ENCODE results near the gene ARTN. TPM values are rescaled to one million over a fixed set of nuclear protein-coding genes. Genes with fewer than 3 reads are reported as not detected.
A peak's percentile ranks its signal among the peaks of the same experiment; 100 is the strongest.

ARTN gene
- total RNA-seq, 1 donor = not detected

DNA sequence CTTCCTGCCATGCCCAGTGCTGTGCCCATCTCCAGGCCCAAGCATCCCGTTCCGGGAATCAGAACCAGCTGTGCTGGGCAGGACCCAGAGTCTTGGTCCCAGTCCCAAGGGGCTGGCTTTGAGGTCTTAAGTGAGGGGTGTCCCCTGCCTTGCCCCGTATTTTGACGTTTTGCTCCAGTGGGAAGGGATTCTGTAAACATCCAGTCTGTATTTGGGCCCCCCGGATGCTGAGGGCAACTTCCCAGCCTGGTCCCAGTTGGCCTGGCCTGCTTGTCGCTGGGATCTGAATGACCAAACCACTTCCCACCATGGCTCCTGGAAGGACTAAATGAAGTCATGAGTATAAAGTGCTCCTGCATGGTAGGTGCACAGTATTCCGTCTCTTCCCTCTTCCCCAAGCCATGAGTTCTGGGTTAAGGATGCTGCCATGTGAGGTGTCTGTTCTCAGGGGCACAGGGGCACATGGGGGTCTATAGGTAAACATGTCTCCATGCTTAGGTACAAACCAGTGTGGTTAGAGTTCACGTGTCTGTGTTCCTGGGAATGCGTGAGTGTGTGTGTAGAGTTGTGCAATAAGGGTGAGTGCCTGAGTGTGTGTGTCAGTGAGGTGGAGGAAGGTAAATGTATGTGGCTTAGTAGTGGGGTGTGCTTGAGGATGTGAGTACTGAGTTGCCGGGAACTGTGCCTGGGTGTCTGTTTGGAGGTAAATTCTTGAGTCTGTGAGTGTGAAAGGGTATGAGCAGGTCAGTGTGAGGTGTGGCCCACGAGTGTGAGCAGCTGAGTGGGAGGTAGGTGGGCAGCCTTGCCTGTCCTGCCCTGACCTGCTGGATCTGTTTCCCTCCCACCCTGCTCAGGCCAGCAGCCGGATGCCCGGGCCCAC lies 46.9 kb downstream of the ARTN start:
- Histone ChIP-seq H3K4me1 (ENCODE audit: insufficient read depth, low read length) (peaks cover 38% of the 10 kb centered on the region), H2AFZ (ENCODE audit: low read length) (no peak overlapping the region), H3K4me2 (ENCODE audit: insufficient read depth, low read length) (peak overlapping the region; percentile 88), H4K20me1 (ENCODE audit: insufficient read depth, low read length) (peaks cover 61% of the 10 kb centered on the region), H3K27ac (ENCODE audit: low read depth, low read length) (peak overlapping the region; percentile 54), H3K27me3 (ENCODE audit: insufficient read depth, low read length) (no peaks in the 10 kb centered on the region), H3K79me2 (ENCODE audit: insufficient read depth, low read length) (peaks cover 74% of the 10 kb centered on the region), H3K36me3 (ENCODE audit: insufficient read depth, low read length) (peaks cover 40% of the 10 kb centered on the region), H3K4me3 (ENCODE audit: insufficient read depth, low read length) (peak overlapping the region; percentile 73), H3K9me3 (ENCODE audit: low read depth, low read length) (no peaks in the 10 kb centered on the region)
- peak; percentile 95 for DNase-seq (ENCODE audit: insufficient read length, low spot score, missing footprints)
- TF ChIP-seq, protein P1, sequence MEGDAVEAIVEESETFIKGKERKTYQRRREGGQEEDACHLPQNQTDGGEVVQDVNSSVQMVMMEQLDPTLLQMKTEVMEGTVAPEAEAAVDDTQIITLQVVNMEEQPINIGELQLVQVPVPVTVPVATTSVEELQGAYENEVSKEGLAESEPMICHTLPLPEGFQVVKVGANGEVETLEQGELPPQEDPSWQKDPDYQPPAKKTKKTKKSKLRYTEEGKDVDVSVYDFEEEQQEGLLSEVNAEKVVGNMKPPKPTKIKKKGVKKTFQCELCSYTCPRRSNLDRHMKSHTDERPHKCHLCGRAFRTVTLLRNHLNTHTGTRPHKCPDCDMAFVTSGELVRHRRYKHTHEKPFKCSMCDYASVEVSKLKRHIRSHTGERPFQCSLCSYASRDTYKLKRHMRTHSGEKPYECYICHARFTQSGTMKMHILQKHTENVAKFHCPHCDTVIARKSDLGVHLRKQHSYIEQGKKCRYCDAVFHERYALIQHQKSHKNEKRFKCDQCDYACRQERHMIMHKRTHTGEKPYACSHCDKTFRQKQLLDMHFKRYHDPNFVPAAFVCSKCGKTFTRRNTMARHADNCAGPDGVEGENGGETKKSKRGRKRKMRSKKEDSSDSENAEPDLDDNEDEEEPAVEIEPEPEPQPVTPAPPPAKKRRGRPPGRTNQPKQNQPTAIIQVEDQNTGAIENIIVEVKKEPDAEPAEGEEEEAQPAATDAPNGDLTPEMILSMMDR (IDR thresholded peaks at IDR 0.05; ENCODE audit: extremely low read depth, low read depth, low read length) = no peak

DNA sequence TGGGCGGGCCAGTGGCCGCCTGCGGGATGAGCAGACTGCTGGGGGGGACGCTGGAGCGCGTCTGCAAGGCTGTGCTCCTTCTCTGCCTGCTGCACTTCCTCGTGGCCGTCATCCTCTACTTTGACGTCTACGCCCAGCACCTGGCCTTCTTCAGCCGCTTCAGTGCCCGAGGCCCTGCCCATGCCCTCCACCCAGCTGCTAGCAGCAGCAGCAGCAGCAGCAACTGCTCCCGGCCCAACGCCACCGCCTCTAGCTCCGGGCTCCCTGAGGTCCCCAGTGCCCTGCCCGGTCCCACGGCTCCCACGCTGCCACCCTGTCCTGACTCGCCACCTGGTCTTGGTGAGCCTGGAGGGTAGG lies 47.5 kb downstream of the ARTN start:
- Histone ChIP-seq H3K36me3 (ENCODE audit: insufficient read depth, low read length) (peaks cover 45% of the 10 kb centered on the region), H3K79me2 (ENCODE audit: insufficient read depth, low read length) (peaks cover 68% of the 10 kb centered on the region), H3K4me3 (ENCODE audit: insufficient read depth, low read length) (no peak overlapping the region), H3K27ac (ENCODE audit: low read depth, low read length) (no peak overlapping the region), H4K20me1 (ENCODE audit: insufficient read depth, low read length) (peaks cover 55% of the 10 kb centered on the region), H3K4me2 (ENCODE audit: insufficient read depth, low read length) (peak overlapping the region; percentile 88), H3K9me3 (ENCODE audit: low read depth, low read length) (no peaks in the 10 kb centered on the region), H3K4me1 (ENCODE audit: insufficient read depth, low read length) (peaks cover 32% of the 10 kb centered on the region), H3K27me3 (ENCODE audit: insufficient read depth, low read length) (no peaks in the 10 kb centered on the region), H2AFZ (ENCODE audit: low read length) (no peak overlapping the region)
- DNase-seq (ENCODE audit: insufficient read length, low spot score, missing footprints) = peak; percentile 69
- TF ChIP-seq, protein P1 (IDR thresholded peaks at IDR 0.05; ENCODE audit: extremely low read depth, low read depth, low read length) = no peak

DNA sequence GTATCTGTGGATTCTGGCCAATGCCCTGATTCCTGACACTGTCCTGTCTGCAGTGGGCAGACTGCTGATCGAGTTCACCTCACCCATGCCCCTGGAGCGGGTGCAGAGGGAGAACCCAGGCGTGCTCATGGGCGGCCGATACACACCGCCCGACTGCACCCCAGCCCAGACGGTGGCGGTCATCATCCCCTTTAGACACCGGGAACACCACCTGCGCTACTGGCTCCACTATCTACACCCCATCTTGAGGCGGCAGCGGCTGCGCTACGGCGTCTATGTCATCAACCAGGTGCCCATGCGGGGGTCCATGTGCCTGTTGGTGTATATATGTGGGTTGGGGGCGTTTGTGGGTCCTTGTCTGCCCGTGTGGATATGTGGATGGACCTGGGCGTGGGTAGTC lies 48.0 kb downstream of the ARTN start:
- no peaks in the 10 kb centered on the region for H3K9me3 ChIP-seq (ENCODE audit: low read depth, low read length)
- H4K20me1 ChIP-seq (ENCODE audit: insufficient read depth, low read length) = peaks cover 50% of the 10 kb centered on the region
- peaks cover 45% of the 10 kb centered on the region for H3K36me3 ChIP-seq (ENCODE audit: insufficient read depth, low read length)
- DNase-seq (ENCODE audit: insufficient read length, low spot score, missing footprints) = peak; percentile 62
- H3K79me2 ChIP-seq (ENCODE audit: insufficient read depth, low read length) = peaks cover 63% of the 10 kb centered on the region
- H3K4me1 ChIP-seq (ENCODE audit: insufficient read depth, low read length) = peaks cover 32% of the 10 kb centered on the region
- TF ChIP-seq, protein P1 (IDR thresholded peaks at IDR 0.05; ENCODE audit: extremely low read depth, low read depth, low read length) = no peak
- no peak overlapping the region for H3K4me2 ChIP-seq (ENCODE audit: insufficient read depth, low read length)
- no peaks in the 10 kb centered on the region for H3K27me3 ChIP-seq (ENCODE audit: insufficient read depth, low read length)
- H3K4me3 ChIP-seq (ENCODE audit: insufficient read depth, low read length) = no peak overlapping the region
- no peak overlapping the region for H2AFZ ChIP-seq (ENCODE audit: low read length)
- H3K27ac ChIP-seq (ENCODE audit: low read depth, low read length) = no peak overlapping the region

DNA sequence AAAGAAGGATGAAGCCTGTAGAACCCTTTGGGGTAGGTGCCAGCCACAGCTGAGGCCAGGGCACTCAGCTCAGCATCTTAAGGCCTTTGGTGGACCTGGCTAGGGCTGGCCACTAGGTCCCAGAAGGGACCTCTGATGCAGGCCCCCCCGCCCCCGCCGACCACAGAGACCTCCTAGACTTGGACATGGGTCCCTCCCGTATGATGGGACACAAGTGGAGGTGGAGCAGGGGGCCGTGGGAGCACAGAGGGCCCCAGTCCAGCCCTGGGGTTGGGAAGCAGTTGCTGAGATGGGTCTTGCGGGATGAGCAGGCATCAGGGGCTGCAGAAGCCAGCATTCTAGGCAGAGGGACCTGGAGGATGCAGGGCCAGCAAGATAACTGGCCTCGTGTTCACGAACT lies 48.6 kb downstream of the ARTN start:
- H4K20me1 ChIP-seq (ENCODE audit: insufficient read depth, low read length) = peaks cover 46% of the 10 kb centered on the region
- no peak overlapping the region for H3K4me3 ChIP-seq (ENCODE audit: insufficient read depth, low read length)
- TF ChIP-seq, protein P1 (IDR thresholded peaks at IDR 0.05; ENCODE audit: extremely low read depth, low read depth, low read length) = no peak
- H3K27me3 ChIP-seq (ENCODE audit: insufficient read depth, low read length) = no peaks in the 10 kb centered on the region
- H2AFZ ChIP-seq (ENCODE audit: low read length) = no peak overlapping the region
- no peak overlapping the region for H3K4me2 ChIP-seq (ENCODE audit: insufficient read depth, low read length)
- H3K27ac ChIP-seq (ENCODE audit: low read depth, low read length) = no peak overlapping the region
- peaks cover 57% of the 10 kb centered on the region for H3K79me2 ChIP-seq (ENCODE audit: insufficient read depth, low read length)
- peaks cover 39% of the 10 kb centered on the region for H3K36me3 ChIP-seq (ENCODE audit: insufficient read depth, low read length)
- H3K9me3 ChIP-seq (ENCODE audit: low read depth, low read length) = no peaks in the 10 kb centered on the region
- no peak for DNase-seq (ENCODE audit: insufficient read length, low spot score, missing footprints)
- peaks cover 30% of the 10 kb centered on the region for H3K4me1 ChIP-seq (ENCODE audit: insufficient read depth, low read length)
